SK-N-SH treated with all-trans-retinoic acid at 6 μM for 48 hours (cell line): ENCODE results near the gene CCNB3.

Experiments
- ATAC-seq: fragments of 200-7000 bp; cut with Tn5 transposase; 3 replicates; pipeline ENCODE4 v1.9.1; 2020; ENCODE audit warnings: mild to moderate bottlenecking, moderate library complexity
- ARNTL ChIP-seq: fragments of 450-650 bp; formaldehyde crosslinking; IDR thresholded peaks from 2 replicates; pipeline ENCODE4 v1.5.0; 2020; ENCODE audit warnings: low read depth, mild to moderate bottlenecking, moderate library complexity, borderline replicate concordance
- BACH2 ChIP-seq: fragments of 250-450 bp; sonication (Bioruptor Pico); IDR thresholded peaks from 2 replicates; pipeline ENCODE4 v1.9.0; 2021; ENCODE audit warnings: mild to moderate bottlenecking, borderline replicate concordance
- ISL1 ChIP-seq: fragments of 250-450 bp; sonication (Bioruptor Pico); IDR thresholded peaks from 2 replicates; pipeline ENCODE4 v2.1.2; 2022; ENCODE audit warnings: mild to moderate bottlenecking, moderate library complexity
- OSR1 ChIP-seq: fragments of 250-450 bp; sonication (Bioruptor Pico); IDR thresholded peaks from 2 replicates; pipeline ENCODE4 v1.8.0; 2022; ENCODE audit warnings: moderate library complexity, mild to moderate bottlenecking, inconsistent platforms
- PPARA ChIP-seq: fragments of 250-450 bp; sonication (Bioruptor Pico); IDR thresholded peaks from 2 replicates; pipeline ENCODE4 v1.5.0; 2020; ENCODE audit warnings: mild to moderate bottlenecking, borderline replicate concordance
- RARB ChIP-seq: fragments of 250-450 bp; sonication (Bioruptor Pico); IDR thresholded peaks from 2 replicates; pipeline ENCODE4 v1.8.0; 2021; ENCODE audit warnings: mild to moderate bottlenecking, moderate library complexity
- SNAI2 ChIP-seq: fragments of 250-450 bp; sonication (Bioruptor Pico); IDR thresholded peaks from 2 replicates; pipeline ENCODE4 v1.5.0; 2020; ENCODE audit warnings: mild to moderate bottlenecking, moderate library complexity
- TOX ChIP-seq: fragments of 250-450 bp; sonication (Bioruptor Pico); IDR thresholded peaks from 2 replicates; pipeline ENCODE4 v1.8.0; 2021; ENCODE audit warnings: mild to moderate bottlenecking, moderate library complexity, borderline replicate concordance
- ZC3H10 ChIP-seq: fragments of 250-450 bp; sonication (Bioruptor Pico); IDR thresholded peaks from 2 replicates; pipeline ENCODE4 v1.5.1; 2021; ENCODE audit warnings: mild to moderate bottlenecking, moderate library complexity
- ZFP3 ChIP-seq: fragments of 250-450 bp; sonication (Bioruptor Pico); IDR thresholded peaks from 2 replicates; pipeline ENCODE4 v1.5.0; 2020; ENCODE audit warnings: mild to moderate bottlenecking, moderate library complexity
- ZFP30 ChIP-seq: fragments of 450-650 bp; formaldehyde crosslinking; IDR thresholded peaks from 2 replicates; pipeline ENCODE4 v1.5.0; 2022; ENCODE audit warnings: mild to moderate bottlenecking, moderate library complexity
- ZNF70 ChIP-seq: fragments of 450-650 bp; formaldehyde crosslinking; IDR thresholded peaks from 2 replicates; pipeline ENCODE4 v1.5.0; 2020; ENCODE audit warnings: mild to moderate bottlenecking, moderate library complexity
- ZNF8 ChIP-seq: fragments of 450-650 bp; formaldehyde crosslinking; IDR thresholded peaks from 2 replicates; pipeline ENCODE4 v1.5.0; 2020; ENCODE audit warnings: mild to moderate bottlenecking, moderate library complexity
- TF ChIP-seq, protein P1 (sequence below): fragments of 250-450 bp; sonication (Bioruptor Pico); IDR thresholded peaks from 2 replicates; pipeline ENCODE4 v1.8.0; 2021; ENCODE audit warnings: low read depth, mild to moderate bottlenecking, moderate library complexity, borderline replicate concordance
- TF ChIP-seq, protein P2 (sequence below): fragments of 250-450 bp; sonication (Bioruptor Pico); IDR thresholded peaks from 2 replicates; pipeline ENCODE4 v1.5.1; 2021; ENCODE audit warnings: mild to moderate bottlenecking, moderate library complexity
- TF ChIP-seq, protein P3 (sequence below): fragments of 250-450 bp; sonication (Bioruptor Pico); IDR thresholded peaks from 2 replicates; pipeline ENCODE4 v1.5.0; 2020; ENCODE audit warnings: mild to moderate bottlenecking, moderate library complexity
- TF ChIP-seq, protein P4 (sequence below): fragments of 250-450 bp; sonication (Bioruptor Pico); IDR thresholded peaks from 2 replicates; pipeline ENCODE4 v1.8.0; 2020; ENCODE audit warnings: mild to moderate bottlenecking, moderate library complexity, borderline replicate concordance
- TF ChIP-seq, protein P5 (sequence below): fragments of 250-450 bp; sonication (Bioruptor Pico); IDR thresholded peaks from 2 replicates; pipeline ENCODE4 v1.5.1; 2020; ENCODE audit warnings: low read depth, mild to moderate bottlenecking, moderate library complexity

The CCNB3 gene

DNA sequence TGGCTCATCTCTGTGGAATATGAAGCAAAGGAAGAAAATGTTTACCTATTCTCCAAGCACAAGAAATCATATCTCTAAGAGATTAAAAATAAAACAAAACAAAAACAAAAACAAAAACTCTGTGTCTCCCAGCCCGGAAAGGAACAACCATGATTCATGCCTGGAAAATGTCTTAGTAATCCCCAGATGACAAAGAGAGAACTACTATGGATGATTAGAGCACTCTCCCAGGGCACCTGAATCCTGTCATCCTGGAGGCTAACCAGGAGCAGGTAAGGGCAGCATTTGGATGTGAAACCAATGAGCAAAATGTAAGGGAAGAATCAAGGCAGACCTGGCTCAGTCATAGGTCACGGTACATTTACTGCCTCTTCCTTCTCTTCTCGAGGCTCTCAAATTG, 2.0 kb upstream of the CCNB3 start:
- TF ChIP-seq ARNTL (CRISPR knock-in tag) (no peak), ISL1 (no peak), ZC3H10 (CRISPR knock-in tag) (no peak), RARB (CRISPR knock-in tag) (no peak), SNAI2 (CRISPR knock-in tag) (no peak), BACH2 (CRISPR knock-in tag) (no peak), ZNF8 (CRISPR knock-in tag) (no peak), ZFP30 (CRISPR knock-in tag) (no peak), TOX (no peak), OSR1 (no peak), ZFP3 (CRISPR knock-in tag) (no peak), PPARA (CRISPR knock-in tag) (no peak)
- TF ChIP-seq, protein P1, sequence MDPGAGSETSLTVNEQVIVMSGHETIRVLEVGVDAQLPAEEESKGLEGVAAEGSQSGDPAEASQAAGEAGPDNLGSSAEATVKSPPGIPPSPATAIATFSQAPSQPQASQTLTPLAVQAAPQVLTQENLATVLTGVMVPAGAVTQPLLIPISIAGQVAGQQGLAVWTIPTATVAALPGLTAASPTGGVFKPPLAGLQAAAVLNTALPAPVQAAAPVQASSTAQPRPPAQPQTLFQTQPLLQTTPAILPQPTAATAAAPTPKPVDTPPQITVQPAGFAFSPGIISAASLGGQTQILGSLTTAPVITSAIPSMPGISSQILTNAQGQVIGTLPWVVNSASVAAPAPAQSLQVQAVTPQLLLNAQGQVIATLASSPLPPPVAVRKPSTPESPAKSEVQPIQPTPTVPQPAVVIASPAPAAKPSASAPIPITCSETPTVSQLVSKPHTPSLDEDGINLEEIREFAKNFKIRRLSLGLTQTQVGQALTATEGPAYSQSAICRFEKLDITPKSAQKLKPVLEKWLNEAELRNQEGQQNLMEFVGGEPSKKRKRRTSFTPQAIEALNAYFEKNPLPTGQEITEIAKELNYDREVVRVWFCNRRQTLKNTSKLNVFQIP (CRISPR knock-in tag), result no peak
- TF ChIP-seq, protein P2, sequence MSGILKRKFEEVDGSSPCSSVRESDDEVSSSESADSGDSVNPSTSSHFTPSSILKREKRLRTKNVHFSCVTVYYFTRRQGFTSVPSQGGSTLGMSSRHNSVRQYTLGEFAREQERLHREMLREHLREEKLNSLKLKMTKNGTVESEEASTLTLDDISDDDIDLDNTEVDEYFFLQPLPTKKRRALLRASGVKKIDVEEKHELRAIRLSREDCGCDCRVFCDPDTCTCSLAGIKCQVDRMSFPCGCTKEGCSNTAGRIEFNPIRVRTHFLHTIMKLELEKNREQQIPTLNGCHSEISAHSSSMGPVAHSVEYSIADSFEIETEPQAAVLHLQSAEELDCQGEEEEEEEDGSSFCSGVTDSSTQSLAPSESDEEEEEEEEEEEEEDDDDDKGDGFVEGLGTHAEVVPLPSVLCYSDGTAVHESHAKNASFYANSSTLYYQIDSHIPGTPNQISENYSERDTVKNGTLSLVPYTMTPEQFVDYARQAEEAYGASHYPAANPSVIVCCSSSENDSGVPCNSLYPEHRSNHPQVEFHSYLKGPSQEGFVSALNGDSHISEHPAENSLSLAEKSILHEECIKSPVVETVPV (CRISPR knock-in tag), result no peak
- TF ChIP-seq, protein P3, sequence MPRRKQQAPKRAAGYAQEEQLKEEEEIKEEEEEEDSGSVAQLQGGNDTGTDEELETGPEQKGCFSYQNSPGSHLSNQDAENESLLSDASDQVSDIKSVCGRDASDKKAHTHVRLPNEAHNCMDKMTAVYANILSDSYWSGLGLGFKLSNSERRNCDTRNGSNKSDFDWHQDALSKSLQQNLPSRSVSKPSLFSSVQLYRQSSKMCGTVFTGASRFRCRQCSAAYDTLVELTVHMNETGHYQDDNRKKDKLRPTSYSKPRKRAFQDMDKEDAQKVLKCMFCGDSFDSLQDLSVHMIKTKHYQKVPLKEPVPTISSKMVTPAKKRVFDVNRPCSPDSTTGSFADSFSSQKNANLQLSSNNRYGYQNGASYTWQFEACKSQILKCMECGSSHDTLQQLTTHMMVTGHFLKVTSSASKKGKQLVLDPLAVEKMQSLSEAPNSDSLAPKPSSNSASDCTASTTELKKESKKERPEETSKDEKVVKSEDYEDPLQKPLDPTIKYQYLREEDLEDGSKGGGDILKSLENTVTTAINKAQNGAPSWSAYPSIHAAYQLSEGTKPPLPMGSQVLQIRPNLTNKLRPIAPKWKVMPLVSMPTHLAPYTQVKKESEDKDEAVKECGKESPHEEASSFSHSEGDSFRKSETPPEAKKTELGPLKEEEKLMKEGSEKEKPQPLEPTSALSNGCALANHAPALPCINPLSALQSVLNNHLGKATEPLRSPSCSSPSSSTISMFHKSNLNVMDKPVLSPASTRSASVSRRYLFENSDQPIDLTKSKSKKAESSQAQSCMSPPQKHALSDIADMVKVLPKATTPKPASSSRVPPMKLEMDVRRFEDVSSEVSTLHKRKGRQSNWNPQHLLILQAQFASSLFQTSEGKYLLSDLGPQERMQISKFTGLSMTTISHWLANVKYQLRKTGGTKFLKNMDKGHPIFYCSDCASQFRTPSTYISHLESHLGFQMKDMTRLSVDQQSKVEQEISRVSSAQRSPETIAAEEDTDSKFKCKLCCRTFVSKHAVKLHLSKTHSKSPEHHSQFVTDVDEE (CRISPR knock-in tag), result no peak
- TF ChIP-seq, protein P4, sequence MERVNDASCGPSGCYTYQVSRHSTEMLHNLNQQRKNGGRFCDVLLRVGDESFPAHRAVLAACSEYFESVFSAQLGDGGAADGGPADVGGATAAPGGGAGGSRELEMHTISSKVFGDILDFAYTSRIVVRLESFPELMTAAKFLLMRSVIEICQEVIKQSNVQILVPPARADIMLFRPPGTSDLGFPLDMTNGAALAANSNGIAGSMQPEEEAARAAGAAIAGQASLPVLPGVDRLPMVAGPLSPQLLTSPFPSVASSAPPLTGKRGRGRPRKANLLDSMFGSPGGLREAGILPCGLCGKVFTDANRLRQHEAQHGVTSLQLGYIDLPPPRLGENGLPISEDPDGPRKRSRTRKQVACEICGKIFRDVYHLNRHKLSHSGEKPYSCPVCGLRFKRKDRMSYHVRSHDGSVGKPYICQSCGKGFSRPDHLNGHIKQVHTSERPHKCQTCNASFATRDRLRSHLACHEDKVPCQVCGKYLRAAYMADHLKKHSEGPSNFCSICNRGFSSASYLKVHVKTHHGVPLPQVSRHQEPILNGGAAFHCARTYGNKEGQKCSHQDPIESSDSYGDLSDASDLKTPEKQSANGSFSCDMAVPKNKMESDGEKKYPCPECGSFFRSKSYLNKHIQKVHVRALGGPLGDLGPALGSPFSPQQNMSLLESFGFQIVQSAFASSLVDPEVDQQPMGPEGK, result no peak
- TF ChIP-seq, protein P5, sequence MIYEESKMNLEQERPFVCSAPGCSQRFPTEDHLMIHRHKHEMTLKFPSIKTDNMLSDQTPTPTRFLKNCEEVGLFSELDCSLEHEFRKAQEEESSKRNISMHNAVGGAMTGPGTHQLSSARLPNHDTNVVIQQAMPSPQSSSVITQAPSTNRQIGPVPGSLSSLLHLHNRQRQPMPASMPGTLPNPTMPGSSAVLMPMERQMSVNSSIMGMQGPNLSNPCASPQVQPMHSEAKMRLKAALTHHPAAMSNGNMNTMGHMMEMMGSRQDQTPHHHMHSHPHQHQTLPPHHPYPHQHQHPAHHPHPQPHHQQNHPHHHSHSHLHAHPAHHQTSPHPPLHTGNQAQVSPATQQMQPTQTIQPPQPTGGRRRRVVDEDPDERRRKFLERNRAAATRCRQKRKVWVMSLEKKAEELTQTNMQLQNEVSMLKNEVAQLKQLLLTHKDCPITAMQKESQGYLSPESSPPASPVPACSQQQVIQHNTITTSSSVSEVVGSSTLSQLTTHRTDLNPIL (CRISPR knock-in tag), result no peak
- TF ChIP-seq, all 23 proteins: peak for 0
- ATAC-seq, result no peak

DNA sequence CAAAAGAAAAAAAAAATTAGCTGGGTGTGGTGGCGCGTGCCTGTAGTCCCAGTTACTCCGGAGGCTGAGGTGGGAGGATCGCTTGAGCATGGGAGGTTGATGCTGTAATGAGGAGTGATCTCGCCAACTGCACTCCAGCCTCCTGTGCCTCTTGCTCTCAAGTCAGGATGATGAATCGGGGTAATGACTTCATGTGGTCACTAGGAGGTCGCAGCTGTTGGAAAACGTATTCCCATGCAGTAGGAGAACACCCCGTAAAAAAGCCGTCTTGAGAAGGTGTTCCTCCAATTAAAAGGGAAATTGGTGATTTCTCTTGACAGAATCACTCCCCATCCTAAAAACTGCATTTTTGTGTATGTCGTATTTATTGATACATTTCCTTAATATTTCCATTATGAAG, 2.2 kb downstream of the CCNB3 start:
- TF ChIP-seq, protein P1 (CRISPR knock-in tag), result no peak
- TF ChIP-seq ZFP3 (CRISPR knock-in tag) (no peak), ZFP30 (CRISPR knock-in tag) (no peak), ZNF70 (CRISPR knock-in tag) (no peak), SNAI2 (CRISPR knock-in tag) (no peak), TOX (no peak), ZNF8 (CRISPR knock-in tag) (no peak), ARNTL (CRISPR knock-in tag) (no peak)
- TF ChIP-seq, protein P3 (CRISPR knock-in tag), result no peak
- TF ChIP-seq, protein P5 (CRISPR knock-in tag), result no peak
- TF ChIP-seq, protein P2 (CRISPR knock-in tag), result no peak
- ATAC-seq, result no peak
